ENCODE measurements around the gene TTLL9. TPM values are rescaled to one million over a fixed set of nuclear protein-coding genes. Genes with fewer than 3 reads are reported as not detected.
A peak's percentile ranks its signal among the peaks of the same experiment; 100 is the strongest.
"Not testable (repeated sequence)": the region's sequence is repeated elsewhere in the genome, so short reads cannot be mapped to it uniquely, and the experiment has no call there.

TTLL9 gene
- total RNA-seq, 8 experiments from 2014 or later: 0.76 to 12.0 (median 2.5) TPM

- no peak overlapping the region for H3K4me3 ChIP-seq
- H3K4me1 ChIP-seq (replicated peaks in 1 of 2): no peaks in the 10 kb centered on the region
- ATAC-seq (replicated peaks in 6 of 8): no peak
- 14 to 100% (median 87%) methylated on average over 1 to 4 of the region's 5 CpGs; no CpG with 5 or more reads in 1 of the 10 experiments for WGBS, 10 experiments
- in situ Hi-C loops (cut with MboI; ENCODE audit: low pct_unique_long_range_greater_than_20kb in 2 of 9, low sequenced_read_pairs in 9 of 9, unreplicated experiment in 9 of 9): no loop called here
- no peak overlapping the region for H3K27ac ChIP-seq
Measured at GRCh38 chr20:31907046-31907445, 36.6 kb downstream of the TTLL9 start.

- ATAC-seq (replicated peaks in 6 of 8): no peak
- Histone ChIP-seq H3K4me1 (replicated peaks in 1 of 2) (no peaks in the 10 kb centered on the region), H3K4me3 (no peak overlapping the region), H3K27ac (no peak overlapping the region)
- 17 to 100% (median 93%) methylated on average over 1 to 4 of the region's 5 CpGs; no CpG with 5 or more reads in 5 of the 10 experiments for WGBS, 10 experiments
- in situ Hi-C loops (cut with MboI; ENCODE audit: low pct_unique_long_range_greater_than_20kb in 2 of 9, low sequenced_read_pairs in 9 of 9, unreplicated experiment in 9 of 9): no loop called here
Measured at GRCh38 chr20:31908016-31908415, 37.6 kb downstream of the TTLL9 start.

- no peak overlapping the region for H3K4me3 ChIP-seq
- H3K4me1 ChIP-seq (replicated peaks in 1 of 2): no peaks in the 10 kb centered on the region
- 30 to 93% (median 69%) methylated on average over 1 to 5 of the region's 11 CpGs; no CpG with 5 or more reads in 6 of the 10 experiments for WGBS, 10 experiments
- no peak for ATAC-seq (replicated peaks in 6 of 8)
- in situ Hi-C loops (cut with MboI; ENCODE audit: low pct_unique_long_range_greater_than_20kb in 2 of 9, low sequenced_read_pairs in 9 of 9, unreplicated experiment in 9 of 9): no loop called here
- no peak overlapping the region for H3K27ac ChIP-seq
Measured at GRCh38 chr20:31908424-31908823, 38.0 kb downstream of the TTLL9 start.

- Histone ChIP-seq H3K27ac (no peak overlapping the region), H3K4me1 (replicated peaks in 1 of 2) (no peaks in the 10 kb centered on the region), H3K4me3 (no peak overlapping the region)
- ATAC-seq (replicated peaks in 6 of 8): no peak
- 50 to 100% (median 80%) methylated on average over 1 to 4 of the region's 17 CpGs; no CpG with 5 or more reads in 3 of the 10 experiments for WGBS, 10 experiments
- in situ Hi-C loops (cut with MboI; ENCODE audit: low pct_unique_long_range_greater_than_20kb in 2 of 9, low sequenced_read_pairs in 9 of 9, unreplicated experiment in 9 of 9): no loop called here
Measured at GRCh38 chr20:31909253-31910070, 39.0 kb downstream of the TTLL9 start.

GRCh38 chr20:31910071-31910803 is 39.8 kb downstream of the TTLL9 start:
- in situ Hi-C loops (cut with MboI; ENCODE audit: low pct_unique_long_range_greater_than_20kb in 2 of 9, low sequenced_read_pairs in 9 of 9, unreplicated experiment in 9 of 9): no loop called here
- Histone ChIP-seq H3K4me3 (no peak overlapping the region), H3K4me1 (replicated peaks in 1 of 2) (no peaks in the 10 kb centered on the region), H3K27ac (no peak overlapping the region)
- 72 to 100% (median 91%) methylated on average over 1 to 3 of the region's 4 CpGs; no CpG with 5 or more reads in 2 of the 10 experiments for WGBS, 10 experiments
- no peak for ATAC-seq (replicated peaks in 6 of 8)

- 40 to 86% (median 79%) methylated on average over 1 to 10 of the region's 15 CpGs; no CpG with 5 or more reads in 3 of the 10 experiments for WGBS, 10 experiments
- H3K4me1 ChIP-seq (replicated peaks in 1 of 2): peaks cover 0 to 5% of the 10 kb centered on the region in 2 donors
- no peak overlapping the region for H3K4me3 ChIP-seq
- no peak overlapping the region for H3K27ac ChIP-seq
- in situ Hi-C loops (cut with MboI; ENCODE audit: low pct_unique_long_range_greater_than_20kb in 2 of 9, low sequenced_read_pairs in 9 of 9, unreplicated experiment in 9 of 9): no loop called here
- ATAC-seq (replicated peaks in 6 of 8): peak in 1 of 8 experiments; percentile 16
Measured at GRCh38 chr20:31913431-31914157, 43.2 kb downstream of the TTLL9 start.

GRCh38 chr20:31914170-31914569 is 43.7 kb downstream of the TTLL9 start:
- H3K27ac ChIP-seq: no peak overlapping the region
- H3K4me3 ChIP-seq: no peak overlapping the region
- no peak for ATAC-seq (replicated peaks in 6 of 8)
- in situ Hi-C loops (cut with MboI; ENCODE audit: low pct_unique_long_range_greater_than_20kb in 2 of 9, low sequenced_read_pairs in 9 of 9, unreplicated experiment in 9 of 9): no loop called here
- 60 to 94% (median 74%) methylated on average over 2 to 5 of the region's 5 CpGs; no CpG with 5 or more reads in 1 of the 10 experiments for WGBS, 10 experiments
- peaks cover 0 to 5% of the 10 kb centered on the region in 2 donors for H3K4me1 ChIP-seq (replicated peaks in 1 of 2)

- H3K4me1 ChIP-seq (replicated peaks in 1 of 2): peaks cover 0 to 5% of the 10 kb centered on the region in 2 donors
- H3K27ac ChIP-seq: no peak overlapping the region
- ATAC-seq (replicated peaks in 6 of 8): no peak
- WGBS, 10 experiments: 40 to 100% (median 88%) methylated on average over 2 to 6 of the region's 7 CpGs; no CpG with 5 or more reads in 1 of the 10 experiments
- H3K4me3 ChIP-seq: no peak overlapping the region
- in situ Hi-C loops (cut with MboI; ENCODE audit: low pct_unique_long_range_greater_than_20kb in 2 of 9, low sequenced_read_pairs in 9 of 9, unreplicated experiment in 9 of 9): no loop called here
Measured at GRCh38 chr20:31915491-31916280, 45.3 kb downstream of the TTLL9 start.

- Histone ChIP-seq H3K4me3 (no peak overlapping the region), H3K4me1 (replicated peaks in 1 of 2) (peaks cover 0 to 5% of the 10 kb centered on the region in 2 donors), H3K27ac (no peak overlapping the region)
- 10 to 100% (median 89%) methylated on average over 1 to 4 of the region's 4 CpGs; no CpG with 5 or more reads in 1 of the 10 experiments for WGBS, 10 experiments
- in situ Hi-C loops (cut with MboI; ENCODE audit: low pct_unique_long_range_greater_than_20kb in 2 of 9, low sequenced_read_pairs in 9 of 9, unreplicated experiment in 9 of 9): no loop called here
- no peak for ATAC-seq (replicated peaks in 6 of 8)
Measured at GRCh38 chr20:31916708-31917107, 46.3 kb downstream of the TTLL9 start.

- H3K4me1 ChIP-seq (replicated peaks in 1 of 2); H3K27ac ChIP-seq; in situ Hi-C loops (cut with MboI; ENCODE audit: low pct_unique_long_range_greater_than_20kb in 2 of 9, low sequenced_read_pairs in 9 of 9, unreplicated experiment in 9 of 9); H3K4me3 ChIP-seq: not testable (repeated sequence)
- ATAC-seq (replicated peaks in 6 of 8): peak in 2 of 8 experiments; percentile 27 to 49
- 17 to 73% (median 43%) methylated on average over 2 to 7 of the region's 7 CpGs; no CpG with 5 or more reads in 4 of the 10 experiments for WGBS, 10 experiments
Measured at GRCh38 chr20:31917962-31918412, 47.6 kb downstream of the TTLL9 start.

- in situ Hi-C loops (cut with MboI; ENCODE audit: low pct_unique_long_range_greater_than_20kb in 2 of 9, low sequenced_read_pairs in 9 of 9, unreplicated experiment in 9 of 9): no loop called here
- no peak for ATAC-seq (replicated peaks in 6 of 8)
- H3K4me1 ChIP-seq (replicated peaks in 1 of 2): peaks cover 0 to 5% of the 10 kb centered on the region in 2 donors
- no peak overlapping the region for H3K27ac ChIP-seq
- WGBS, 10 experiments: 60 to 95% (median 86%) methylated on average over 1 to 6 of the region's 7 CpGs; no CpG with 5 or more reads in 4 of the 10 experiments
- H3K4me3 ChIP-seq: no peak overlapping the region
Measured at GRCh38 chr20:31918466-31919105, 48.2 kb downstream of the TTLL9 start.

Measured in motor neuron (in vitro differentiated cells).